Chondrocyte (in vitro differentiated cells): Measurements from ENCODE around the gene SPG7. TPM values are rescaled to one million over a fixed set of nuclear protein-coding genes. Genes with fewer than 3 reads are reported as not detected.
"Not testable (repeated sequence)": the region's sequence is repeated elsewhere in the genome, so short reads cannot be mapped to it uniquely, and the experiment has no call there.

ENCODE experiments used
- DNase-seq: peaks from one replicate; pipeline ENCODE4 v3.0.0; 2021; ENCODE audit warnings: mixed read lengths, low spot score
- H3K27ac Mint-ChIP-seq: one replicate; pipeline ENCODE4 v1.8.0; 2021; ENCODE audit warnings: mild to moderate bottlenecking, moderate library complexity, mixed read lengths; ENCODE audit not compliant: unreplicated experiment
- H3K27me3 Mint-ChIP-seq: 2 replicates; pipeline ENCODE4 v1.8.0; 2021; ENCODE audit warnings: low read depth, mixed read lengths
- H3K36me3 Mint-ChIP-seq: 2 replicates; pipeline ENCODE4 v1.8.0; 2021; ENCODE audit warnings: low read depth, mixed read lengths
- H3K4me1 Mint-ChIP-seq: 2 replicates; pipeline ENCODE4 v1.8.0; 2021; ENCODE audit warnings: low read depth, mild to moderate bottlenecking, mixed read lengths
- H3K4me3 Mint-ChIP-seq: one replicate; pipeline ENCODE4 v1.8.0; 2021; ENCODE audit warnings: mild to moderate bottlenecking, moderate library complexity, mixed read lengths; ENCODE audit not compliant: unreplicated experiment
- H3K9me3 Mint-ChIP-seq: 2 replicates; pipeline ENCODE4 v1.8.0; 2021; ENCODE audit warnings: low read depth, mixed read lengths
- CTCF ChIP-seq: fragments of 200-600 bp; sonication (generic); IDR thresholded peaks from 2 replicates; pipeline ENCODE4 v1.5.0; 2021; ENCODE audit warnings: antibody characterized with exemption, mild to moderate bottlenecking, moderate library complexity
- total RNA-seq: library from RNA; stranded (reverse); gene quantifications from 3 replicates; pipeline ENCODE4 v1.2.1, GENCODE V29; 2021

The SPG7 gene
- total RNA-seq, 1 donor from 2014 or later = 87.6 TPM

GRCh38 chr16:89569506-89570341, 61.5 kb downstream of the SPG7 start:
- no peak for DNase-seq
- H3K4me3 Mint-ChIP-seq = no peak overlapping the region
- TF ChIP-seq CTCF = no peak
- peaks cover 3% of the 10 kb centered on the region for H3K36me3 Mint-ChIP-seq
- H3K9me3 Mint-ChIP-seq = no peaks in the 10 kb centered on the region
- peaks cover 36% of the 10 kb centered on the region for H3K4me1 Mint-ChIP-seq
- H3K27ac Mint-ChIP-seq = no peak overlapping the region
- no peaks in the 10 kb centered on the region for H3K27me3 Mint-ChIP-seq

GRCh38 chr16:89570342-89570923, 62.2 kb downstream of the SPG7 start:
- Mint-ChIP-seq H3K36me3 (no peaks in the 10 kb centered on the region), H3K9me3 (no peaks in the 10 kb centered on the region), H3K27me3 (no peaks in the 10 kb centered on the region), H3K4me3 (no peak overlapping the region), H3K4me1 (peaks cover 30% of the 10 kb centered on the region), H3K27ac (no peak overlapping the region)
- DNase-seq = no peak
- no peak for TF ChIP-seq CTCF

GRCh38 chr16:89570983-89571598, 62.9 kb downstream of the SPG7 start:
- H3K9me3 Mint-ChIP-seq, H3K27ac Mint-ChIP-seq, H3K27me3 Mint-ChIP-seq, DNase-seq, H3K4me3 Mint-ChIP-seq, H3K36me3 Mint-ChIP-seq: not testable (repeated sequence)
- H3K4me1 Mint-ChIP-seq = peaks cover 24% of the 10 kb centered on the region

- H3K27ac Mint-ChIP-seq = no peak overlapping the region
- no peak for DNase-seq
- no peaks in the 10 kb centered on the region for H3K27me3 Mint-ChIP-seq
- no peaks in the 10 kb centered on the region for H3K36me3 Mint-ChIP-seq
- H3K4me3 Mint-ChIP-seq = no peak overlapping the region
- no peak for TF ChIP-seq CTCF
- peaks cover 20% of the 10 kb centered on the region for H3K4me1 Mint-ChIP-seq
- no peaks in the 10 kb centered on the region for H3K9me3 Mint-ChIP-seq
Observed at GRCh38 chr16:89571636-89572035, 63.4 kb downstream of the SPG7 start.

GRCh38 chr16:89572073-89572484, 63.9 kb downstream of the SPG7 start:
- no peaks in the 10 kb centered on the region for H3K36me3 Mint-ChIP-seq
- no peak overlapping the region for H3K27ac Mint-ChIP-seq
- no peak for TF ChIP-seq CTCF
- H3K4me1 Mint-ChIP-seq = peaks cover 20% of the 10 kb centered on the region
- H3K9me3 Mint-ChIP-seq = no peaks in the 10 kb centered on the region
- no peaks in the 10 kb centered on the region for H3K27me3 Mint-ChIP-seq
- no peak overlapping the region for H3K4me3 Mint-ChIP-seq
- no peak for DNase-seq
